Measurements from ENCODE around the gene CTSD.
"Not testable (repeated sequence)": the region's sequence is repeated elsewhere in the genome, so short reads cannot be mapped to it uniquely, and the experiment has no call there.

CTSD gene

DNA sequence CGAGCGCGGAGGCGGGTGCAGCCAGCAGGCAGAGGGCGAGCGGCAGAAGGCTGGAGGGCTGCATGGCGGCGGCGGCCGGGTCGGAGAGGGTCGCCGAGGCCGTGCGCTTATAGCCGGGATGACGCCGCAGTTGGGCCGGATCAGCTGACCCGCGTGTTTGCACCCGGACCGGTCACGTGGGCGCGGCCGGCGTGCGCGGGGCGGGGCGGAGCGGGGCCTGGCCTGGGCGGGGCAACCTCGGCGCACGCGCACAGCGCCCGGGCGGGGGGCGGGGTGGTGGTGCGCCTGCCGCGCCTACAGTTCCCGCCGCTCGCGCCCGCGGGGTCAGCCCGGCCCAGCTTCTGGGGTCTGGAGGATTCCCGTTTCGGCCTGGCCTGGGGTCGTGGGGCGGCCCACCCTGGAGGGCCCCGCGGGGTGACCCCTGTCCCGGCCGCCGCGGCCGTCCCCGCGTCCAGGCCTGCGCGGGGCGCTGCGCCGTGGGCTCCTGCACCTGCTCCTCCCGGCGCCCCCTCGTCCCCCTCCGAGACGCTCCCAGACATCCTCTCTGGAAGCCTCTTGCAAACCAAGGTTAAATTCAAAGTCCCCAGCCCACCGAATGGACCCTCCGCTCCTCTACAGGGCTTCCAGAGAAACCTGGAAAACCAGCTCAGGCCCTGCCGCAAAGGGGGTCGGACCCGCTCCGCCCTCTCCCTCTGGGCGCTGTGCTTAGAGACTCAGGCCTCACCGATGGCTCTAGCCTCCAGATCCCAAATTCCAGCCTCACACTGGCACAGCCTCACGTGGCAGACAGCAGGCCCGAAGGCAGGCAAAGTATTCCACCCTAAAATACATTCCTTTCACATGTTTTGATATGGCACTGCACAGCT, at the start of gene CTSD:
Gene CTSD, minus strand, starts transcription at position 132 of the 866 bp plus-strand sequence. Its CDS starts 68 bp downstream, at position 64.
- in situ Hi-C loops (cut with HindIII; ENCODE audit: low sequenced_read_pairs), result no loop called here

DNA sequence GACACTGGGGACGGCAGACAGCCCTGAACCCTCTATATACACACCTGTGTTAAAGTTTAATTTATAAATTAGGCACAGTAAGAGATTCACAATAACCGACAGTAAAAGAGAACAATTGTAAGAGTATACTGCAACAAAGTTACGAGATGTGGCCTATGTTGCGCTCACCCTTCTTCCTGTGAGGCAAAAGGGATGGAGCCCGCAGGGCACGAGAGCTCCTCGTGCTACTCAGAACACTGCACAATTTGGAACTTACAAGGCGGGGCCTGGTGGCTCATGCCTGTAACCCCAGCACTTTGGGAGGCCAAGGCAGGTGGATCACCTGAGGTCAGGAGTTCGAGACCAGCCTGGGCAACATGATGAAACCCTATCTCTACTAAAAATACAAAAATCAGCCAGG, 49.6 kb upstream of the CTSD start:
- in situ Hi-C loops (cut with HindIII; ENCODE audit: low sequenced_read_pairs), result loop anchor here (10.0 kb wide), 1 partner anchor 109 kb away; no protein-coding TSS in a partner anchor

DNA sequence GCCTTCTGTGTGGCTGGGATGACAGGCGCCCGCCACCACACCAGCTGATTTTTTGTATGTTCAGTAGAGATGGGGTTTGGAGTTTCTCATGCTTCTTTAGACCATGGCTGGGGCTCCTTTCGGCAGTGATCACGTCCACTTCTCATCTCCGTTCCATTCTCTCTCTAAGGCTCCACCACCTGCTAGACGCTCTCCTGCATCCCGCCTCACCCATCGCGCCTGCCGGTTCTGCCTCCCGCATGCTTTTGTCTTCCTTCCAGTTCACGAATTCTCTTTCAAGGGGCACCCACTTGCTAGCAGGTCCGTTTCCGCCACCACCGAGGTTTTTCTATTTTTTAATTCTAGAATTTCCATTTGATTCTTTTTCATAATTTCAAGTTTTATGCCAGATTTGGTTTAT, 49.1 kb upstream of the CTSD start:
- in situ Hi-C loops (cut with HindIII; ENCODE audit: low sequenced_read_pairs), result loop anchor here (10.0 kb wide), 1 partner anchor 108 kb away; no protein-coding TSS in a partner anchor

DNA sequence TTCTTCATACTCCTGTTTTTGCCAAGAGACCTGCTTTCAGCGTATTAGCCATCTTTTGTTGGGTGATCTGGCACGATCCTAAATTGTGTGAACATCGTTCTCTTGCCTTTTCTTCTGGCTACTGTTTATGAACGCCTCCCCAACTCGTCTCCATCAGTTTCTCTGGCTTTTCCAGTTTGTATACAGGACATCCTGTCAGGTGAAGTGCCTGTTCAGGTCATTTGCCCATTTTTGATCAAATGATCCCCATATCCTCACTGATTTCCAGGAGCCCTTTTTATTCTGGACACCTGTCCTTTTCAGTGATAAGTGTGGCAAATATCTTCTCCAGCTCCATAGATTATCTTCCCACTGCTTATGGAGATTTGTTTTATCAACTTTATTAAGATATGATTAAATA, 48.5 kb upstream of the CTSD start:
- in situ Hi-C loops (cut with HindIII; ENCODE audit: low sequenced_read_pairs), result loop anchor here (10.0 kb wide), 1 partner anchor 107 kb away; no protein-coding TSS in a partner anchor

DNA sequence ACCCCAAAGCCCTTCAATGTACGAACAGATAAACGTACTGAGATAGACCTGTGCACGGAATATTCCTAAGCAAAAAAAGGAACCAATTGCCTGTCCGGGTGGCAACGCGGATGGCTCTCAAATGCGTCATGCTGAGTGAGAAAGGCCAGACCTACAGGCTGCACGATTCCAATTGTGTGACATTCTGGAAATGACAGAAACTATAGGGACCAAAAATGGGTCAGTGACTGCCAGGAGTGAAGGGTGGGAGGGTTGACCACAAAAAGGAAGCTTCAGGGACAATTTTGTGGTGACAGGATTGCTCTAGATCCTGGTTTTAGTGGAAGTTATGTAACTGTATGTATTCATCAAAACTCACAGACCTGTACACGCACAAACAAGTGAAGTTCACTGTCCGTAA, 47.0 kb upstream of the CTSD start:
- in situ Hi-C loops (cut with HindIII; ENCODE audit: low sequenced_read_pairs), result loop anchor here (10.0 kb wide), 1 partner anchor 106 kb away; no protein-coding TSS in a partner anchor

DNA sequence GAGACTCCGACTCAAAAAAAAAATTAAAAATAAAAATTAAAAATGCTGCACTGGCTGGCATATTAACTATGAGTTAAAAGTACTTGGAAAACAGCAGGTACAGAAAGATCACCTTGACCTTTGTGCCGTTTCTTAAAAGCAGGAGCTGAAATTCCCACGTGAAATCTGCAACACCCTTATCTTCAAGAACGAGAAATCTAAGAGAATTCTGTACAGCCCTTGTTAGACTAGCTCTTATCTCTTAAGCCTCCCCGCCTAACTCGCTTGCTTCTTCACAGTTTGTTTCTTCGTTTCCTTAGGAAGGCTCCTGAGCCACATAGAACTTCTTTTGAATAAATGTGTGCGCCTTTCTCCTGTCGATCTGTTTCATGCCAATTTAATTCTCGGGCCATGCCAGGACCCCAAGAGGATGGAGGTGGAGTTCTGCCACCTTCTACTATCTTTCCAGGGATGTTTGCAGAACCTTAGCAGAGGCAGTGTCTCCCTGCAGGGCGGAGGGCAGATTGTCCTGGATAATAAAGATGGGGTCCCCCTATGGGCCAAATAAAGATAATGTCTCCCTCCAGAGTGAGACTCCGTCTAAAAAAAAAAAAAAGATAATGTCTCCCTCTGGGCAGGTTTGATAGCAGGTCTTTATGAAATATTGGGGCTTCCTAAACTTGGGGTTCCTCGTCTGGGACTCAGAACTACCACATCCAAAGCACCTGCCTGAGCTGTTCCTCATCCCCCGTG, 43.7 kb upstream of the CTSD start:
- in situ Hi-C loops (cut with HindIII; ENCODE audit: low sequenced_read_pairs), result no loop called here

DNA sequence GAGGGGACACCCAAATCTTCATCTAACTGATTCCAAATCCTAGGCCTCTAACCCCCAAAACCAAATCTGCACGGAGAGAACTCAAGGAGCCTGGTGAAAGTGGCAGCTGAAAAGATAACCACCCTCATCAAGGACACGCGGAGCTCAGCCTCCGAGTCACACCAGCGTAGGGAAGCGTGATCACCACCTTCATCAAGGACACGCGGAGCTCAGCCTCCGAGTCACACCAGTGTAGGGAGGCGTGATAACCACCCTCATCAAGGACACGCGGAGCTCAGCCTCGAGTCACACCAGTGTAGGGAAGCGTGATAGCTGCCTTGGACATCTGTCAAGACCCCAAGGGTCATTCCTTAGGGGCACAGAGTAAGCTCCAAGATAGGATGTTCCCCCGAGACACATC, 41.8 kb upstream of the CTSD start:
- in situ Hi-C loops (cut with HindIII; ENCODE audit: low sequenced_read_pairs), result no loop called here

DNA sequence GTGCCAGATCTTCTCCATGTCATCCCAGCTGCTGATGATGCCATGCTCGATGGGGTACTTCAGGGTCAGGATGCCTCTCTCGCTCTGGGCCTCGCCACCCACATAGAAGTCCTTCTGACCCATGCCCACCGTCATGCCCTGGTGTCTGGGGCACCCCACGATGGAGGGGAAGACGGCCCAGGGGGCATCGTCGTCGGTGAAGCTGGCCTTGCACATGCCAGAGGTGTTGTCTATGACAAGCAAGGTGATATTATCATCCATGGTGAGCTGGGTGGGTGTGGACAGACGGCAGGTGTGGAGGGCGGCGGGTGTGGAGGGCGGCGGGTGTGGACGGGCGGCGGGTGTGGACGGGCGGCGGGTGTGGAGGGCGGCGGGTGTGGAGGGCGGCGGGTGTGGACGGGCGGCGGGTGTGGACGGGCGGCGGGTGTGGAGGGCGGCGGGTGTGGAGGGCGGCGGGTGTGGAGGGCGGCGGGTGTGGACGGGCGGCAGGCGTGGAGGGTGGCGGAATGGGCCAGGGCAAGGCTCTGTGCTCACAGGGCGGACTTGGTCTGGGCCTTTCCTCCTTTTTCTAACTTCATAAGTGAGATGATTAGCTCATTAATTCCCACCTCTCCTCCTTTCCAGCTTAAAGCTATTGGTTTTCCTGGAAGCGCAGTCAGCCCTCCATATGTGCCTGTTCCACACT, 40.2 kb upstream of the CTSD start:
- in situ Hi-C loops (cut with HindIII; ENCODE audit: low sequenced_read_pairs), result not testable (repeated sequence)

DNA sequence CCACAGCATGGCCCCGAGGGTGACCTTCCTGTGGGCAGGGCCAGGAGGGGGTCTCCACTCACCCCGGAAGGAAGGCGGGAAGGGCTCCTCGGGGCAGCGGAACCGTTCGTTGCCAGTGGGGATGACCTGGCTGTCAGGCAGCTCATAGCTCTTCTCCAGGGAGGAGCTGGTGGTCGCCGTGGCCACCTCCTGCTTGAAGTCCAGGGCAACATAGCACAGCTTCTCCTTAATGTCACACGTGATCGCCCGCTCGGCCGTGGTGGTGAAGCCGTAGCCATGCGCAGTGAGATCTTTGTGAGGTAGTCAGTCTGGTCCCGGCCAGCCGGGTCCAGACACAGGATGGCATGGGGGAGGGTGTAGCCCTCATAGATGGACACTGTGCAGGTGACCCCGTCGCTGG, 39.5 kb upstream of the CTSD start:
- in situ Hi-C loops (cut with HindIII; ENCODE audit: low sequenced_read_pairs), result no loop called here

DNA sequence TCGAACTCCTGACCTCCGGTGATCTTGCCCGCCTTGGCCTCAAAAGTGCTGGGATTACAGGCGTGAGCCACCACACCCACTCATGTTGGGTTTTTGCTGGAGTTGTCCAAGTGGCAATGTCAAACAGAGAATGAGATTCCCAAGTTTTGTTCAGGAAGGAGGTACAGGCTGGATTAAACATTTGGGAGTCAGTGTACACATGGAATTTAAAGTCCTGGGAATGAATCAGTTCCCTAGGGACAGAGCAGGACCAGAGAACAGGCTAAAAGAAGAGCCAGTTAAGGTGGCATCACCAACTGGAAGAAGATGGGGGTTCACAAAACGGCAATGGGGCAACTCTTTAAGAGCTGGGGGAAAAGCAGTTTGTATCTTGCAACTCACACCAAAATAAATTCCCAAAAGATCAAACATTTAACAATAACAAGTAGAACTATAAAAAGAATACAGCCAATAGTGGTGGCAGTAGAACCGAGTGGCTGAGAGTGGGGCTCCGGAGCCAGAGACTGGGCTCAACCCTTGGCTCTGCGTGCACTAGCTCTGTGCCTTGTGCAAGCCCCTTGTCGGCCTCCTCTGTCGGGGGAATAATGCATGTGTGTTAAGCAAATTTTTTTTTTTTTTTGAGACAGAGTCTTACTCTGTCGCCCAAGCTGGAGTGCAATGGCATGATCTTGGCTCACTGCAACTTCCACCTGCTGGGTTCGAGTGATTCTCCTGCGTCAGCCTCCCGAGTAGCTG, 33.8 kb upstream of the CTSD start:
- in situ Hi-C loops (cut with HindIII; ENCODE audit: low sequenced_read_pairs), result no loop called here

DNA sequence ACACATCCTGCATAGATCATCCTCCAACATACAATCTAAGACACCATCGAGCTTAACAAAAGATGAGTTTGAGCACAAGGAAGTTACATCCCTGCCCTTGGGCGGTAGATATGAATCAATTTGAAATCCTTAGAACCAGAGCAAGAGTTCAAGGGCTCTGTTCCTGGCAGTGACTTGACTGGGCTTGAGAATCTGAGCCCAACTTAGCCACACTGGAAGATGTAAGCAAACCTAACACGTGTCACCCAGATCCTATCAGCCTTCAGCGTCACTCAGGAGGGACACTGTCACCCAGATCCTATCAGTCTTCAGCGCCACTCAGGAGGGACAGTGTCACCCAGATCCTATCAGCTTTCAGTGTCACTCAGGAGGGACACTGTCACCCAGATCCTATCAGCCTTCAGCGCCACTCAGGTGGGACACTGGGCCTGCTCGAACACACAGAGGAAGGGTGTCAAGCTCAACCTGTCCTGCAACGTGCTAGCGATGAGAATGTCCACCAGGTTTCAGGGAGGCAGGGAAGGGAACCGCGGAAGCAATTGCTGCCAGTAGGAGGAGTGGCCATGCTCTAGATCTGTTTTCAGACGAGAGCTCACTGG, 32.8 kb upstream of the CTSD start:
- in situ Hi-C loops (cut with HindIII; ENCODE audit: low sequenced_read_pairs), result no loop called here

DNA sequence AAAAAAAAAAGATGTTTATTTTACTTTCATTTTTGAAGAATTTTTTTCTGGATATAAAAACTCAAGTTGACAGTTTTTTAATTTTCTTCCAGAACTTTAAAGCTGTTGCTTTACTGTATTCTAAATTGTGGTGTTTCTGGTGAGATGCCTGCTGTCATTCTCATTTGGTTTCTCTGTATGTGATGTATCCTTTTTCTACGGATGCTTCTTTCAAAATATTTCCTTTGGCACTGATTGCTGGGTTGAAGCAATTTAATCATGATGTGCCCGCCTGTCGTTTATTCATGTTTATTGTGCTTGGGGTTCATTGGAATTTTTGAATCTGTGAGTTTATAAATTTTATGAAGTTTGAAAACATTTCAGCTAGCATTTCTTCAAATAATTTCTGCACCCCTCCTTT, 29.4 kb upstream of the CTSD start:
- in situ Hi-C loops (cut with HindIII; ENCODE audit: low sequenced_read_pairs), result no loop called here

DNA sequence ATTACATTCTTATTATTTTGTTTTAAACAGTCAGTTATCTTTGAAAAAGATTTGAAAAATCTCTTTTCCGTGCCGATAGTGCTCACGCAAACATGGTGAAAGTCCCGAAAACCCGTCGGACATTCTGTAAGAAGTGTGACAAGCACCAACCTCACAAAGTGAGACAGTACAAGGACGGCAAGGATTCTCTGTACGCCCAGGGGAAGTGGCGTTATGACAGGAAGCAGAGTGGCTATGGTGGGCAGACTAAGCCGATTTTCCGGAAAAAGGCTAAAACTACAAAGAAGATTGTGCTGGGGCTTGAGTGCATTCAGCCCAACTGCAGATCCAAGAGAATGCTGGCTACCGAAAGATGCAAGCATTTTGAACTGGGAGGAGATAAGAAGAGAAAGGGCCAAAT, 28.7 kb upstream of the CTSD start:
- in situ Hi-C loops (cut with HindIII; ENCODE audit: low sequenced_read_pairs), result no loop called here

DNA sequence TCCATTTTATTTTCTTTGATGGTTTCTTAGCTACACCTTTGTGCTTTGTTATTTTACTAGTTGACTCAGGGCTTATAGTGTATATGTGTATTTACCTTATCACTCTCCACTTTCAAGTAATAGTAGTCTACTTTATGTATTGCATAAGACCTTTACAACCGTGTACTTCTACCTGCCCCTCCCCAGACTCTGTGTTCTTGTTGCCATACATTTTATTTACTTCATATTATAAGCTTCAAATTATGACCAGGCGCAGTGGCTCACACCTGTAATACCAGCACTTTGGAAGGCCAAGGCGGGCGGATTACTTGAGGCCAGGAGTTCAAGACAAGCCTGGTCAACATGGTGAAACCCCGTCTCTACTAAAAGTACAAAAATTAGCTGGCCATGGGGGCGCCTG, 28.2 kb upstream of the CTSD start:
- in situ Hi-C loops (cut with HindIII; ENCODE audit: low sequenced_read_pairs), result no loop called here

DNA sequence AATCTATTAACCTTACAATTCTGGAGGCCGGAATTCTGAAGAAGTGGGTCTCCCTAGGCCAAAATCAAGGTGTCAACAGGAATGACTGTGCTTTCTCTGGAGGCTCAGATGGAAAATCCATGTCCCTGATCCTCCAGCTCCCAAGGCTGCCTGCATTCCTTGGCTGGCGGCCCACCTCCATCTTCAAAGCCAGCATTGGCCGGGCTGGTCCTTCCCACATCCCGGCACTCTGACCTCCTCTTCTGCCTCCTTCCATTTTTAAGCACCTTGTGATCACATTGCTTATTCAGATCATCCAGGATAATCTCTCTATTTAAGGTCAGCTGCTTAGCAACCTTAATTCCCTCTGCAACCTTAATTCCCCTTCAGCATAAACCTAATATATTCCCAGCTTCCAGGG, 22.7 kb upstream of the CTSD start:
- in situ Hi-C loops (cut with HindIII; ENCODE audit: low sequenced_read_pairs), result no loop called here

DNA sequence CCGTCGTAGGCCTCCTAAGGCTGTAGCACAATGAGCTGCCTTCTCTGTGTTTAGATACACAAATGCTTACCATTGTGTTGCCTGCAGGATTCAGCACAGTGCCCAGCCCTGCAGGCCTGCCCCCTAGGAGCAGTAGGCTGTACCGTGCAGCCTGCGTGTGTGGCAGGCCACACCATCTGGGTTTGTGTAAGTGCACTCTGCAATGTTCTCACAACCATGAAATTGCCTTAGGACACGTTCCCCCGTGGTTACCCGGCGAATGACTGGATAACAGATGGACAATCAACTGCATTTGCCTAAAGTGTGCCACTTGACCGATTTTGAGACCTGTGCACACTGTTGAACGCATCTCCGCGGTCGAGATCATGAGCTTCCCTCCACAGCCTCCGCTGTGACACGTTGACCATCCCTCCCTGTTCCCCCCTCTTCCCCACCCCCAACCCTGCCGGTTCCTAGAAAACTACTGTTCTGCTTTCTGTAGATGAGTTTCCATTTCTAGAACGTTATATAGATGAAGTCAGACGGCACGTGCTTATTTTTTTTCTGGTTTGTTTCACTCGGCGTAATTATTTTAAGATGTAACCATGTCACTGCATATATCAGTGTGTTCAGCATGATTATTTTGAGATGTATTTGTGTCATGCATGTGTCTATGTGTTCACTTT, 22.2 kb upstream of the CTSD start:
- in situ Hi-C loops (cut with HindIII; ENCODE audit: low sequenced_read_pairs), result no loop called here

DNA sequence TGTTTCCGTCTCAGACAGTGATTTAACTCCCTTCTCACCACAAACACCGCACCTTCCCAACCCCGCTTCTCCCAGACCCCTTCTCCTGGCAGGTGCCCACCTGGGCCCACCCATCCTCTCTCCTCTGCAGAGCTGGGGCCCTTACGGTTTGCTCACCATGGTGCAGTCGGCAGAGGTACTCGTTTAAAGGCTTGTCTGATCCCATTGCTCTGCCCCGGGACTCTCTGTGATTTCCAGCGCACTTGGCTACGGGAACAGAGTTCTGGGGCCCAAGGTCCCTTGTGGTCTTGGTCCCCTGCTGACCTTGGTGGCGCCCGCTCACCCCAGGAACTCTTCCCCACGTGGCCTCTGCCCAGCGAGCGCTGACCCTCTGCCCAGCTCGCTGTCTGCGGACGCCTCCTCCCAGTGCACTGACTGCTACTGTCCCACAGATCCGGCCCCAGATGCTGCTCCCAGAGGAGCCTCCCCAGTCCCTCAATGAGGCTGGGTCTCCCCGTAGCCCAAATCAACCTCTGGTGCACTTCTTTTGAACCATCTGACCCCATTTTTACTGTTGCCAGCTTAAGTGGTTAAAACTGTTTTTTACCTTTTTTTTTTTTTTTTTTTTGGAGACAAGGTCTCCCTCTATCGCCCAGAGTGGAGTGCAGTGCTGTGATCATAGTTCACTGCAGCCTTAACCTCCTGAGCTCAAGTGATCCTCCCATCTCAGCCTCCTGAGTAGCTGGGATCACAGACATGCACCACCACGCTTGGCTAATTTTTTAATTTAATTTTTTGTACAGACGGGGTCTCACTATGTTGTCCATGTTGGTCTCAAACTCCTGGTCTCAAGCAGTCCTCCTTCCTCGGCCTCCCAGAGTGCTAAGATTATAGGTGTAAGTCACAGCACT, 21.3 kb upstream of the CTSD start:
- in situ Hi-C loops (cut with HindIII; ENCODE audit: low sequenced_read_pairs), result no loop called here

DNA sequence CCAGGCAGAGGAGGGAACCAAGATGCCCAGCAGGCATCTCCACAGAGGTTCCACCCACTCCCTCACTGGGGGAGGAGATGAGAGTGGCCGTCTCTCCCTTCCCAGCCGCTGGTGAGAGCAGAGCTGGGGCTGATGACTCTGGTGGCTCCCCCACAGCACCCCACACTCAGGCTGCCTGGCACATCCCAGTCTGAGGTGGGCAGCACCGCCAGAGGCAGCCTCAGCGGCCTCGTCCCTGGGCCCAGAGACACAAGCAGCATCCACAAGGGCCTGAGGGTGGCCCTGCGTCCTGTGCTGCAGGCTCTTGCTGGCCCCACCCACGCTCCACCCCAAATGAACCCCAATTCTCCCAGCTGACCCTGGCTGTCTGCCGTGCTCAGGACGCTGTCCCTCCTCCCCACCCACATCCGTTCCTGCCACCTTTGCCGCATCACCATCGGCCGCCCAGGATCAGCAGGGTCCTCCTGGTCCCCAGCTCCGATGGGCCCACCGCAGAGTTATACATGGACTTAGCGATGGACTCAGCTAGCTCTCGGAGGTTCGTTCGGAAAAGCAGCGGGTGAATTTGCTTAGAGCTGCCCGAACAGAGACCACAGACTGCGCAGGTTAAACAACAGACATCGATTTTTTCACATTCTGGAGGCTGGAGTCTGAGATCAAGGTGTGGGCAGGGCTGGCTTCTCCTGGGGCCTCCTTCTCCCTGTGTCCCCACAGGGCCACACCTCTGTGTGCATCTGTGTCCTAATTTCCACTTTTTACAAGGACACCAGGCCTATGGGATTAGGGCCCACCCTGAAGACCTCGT, 20.2 kb upstream of the CTSD start:
- in situ Hi-C loops (cut with HindIII; ENCODE audit: low sequenced_read_pairs), result no loop called here

Data from DLD1 (cell line).